Stomach (tissue), 9 donors: ENCODE measurements around the gene PKD2L1. TPM values are rescaled to one million over a fixed set of nuclear protein-coding genes. Genes with fewer than 3 reads are reported as not detected.
A peak's percentile ranks its signal among the peaks of the same experiment; 100 is the strongest.

Experiments used
- DNase-seq, 2 donors: peaks; one replicate each; pipeline versions ENCODE4 v3.0.0 to v3.0.0-alpha.2; 2013 to 2019
- H3K27ac ChIP-seq, 5 donors: fragments of 200-600 bp in 4 of 5; sonication (generic) in 4 of 5; one replicate each; pipeline ENCODE4 v1.5.1; 2013 to 2019; ENCODE audit warnings: mild to moderate bottlenecking in 1 of 5, moderate library complexity in 1 of 5
- H3K27me3 ChIP-seq, 3 donors: fragments of 200-600 bp; sonication (generic); one replicate each; pipeline ENCODE4 v1.5.1; 2017 to 2019; ENCODE audit warnings: mixed run types in 1 of 3
- H3K36me3 ChIP-seq, 4 donors: fragments of 200-600 bp; sonication (generic); 1 replicate in 3 of 4; 2 replicates in 1 of 4; pipeline ENCODE4 v1.5.1; 2016 to 2019
- H3K4me1 ChIP-seq, 4 donors: fragments of 200-600 bp; sonication (generic); one replicate each; pipeline ENCODE4 v1.5.1; 2016 to 2019
- H3K4me3 ChIP-seq, 4 donors: fragments of 200-600 bp; sonication (generic) in 3 of 4; one replicate each; pipeline ENCODE4 v1.5.1; 2016 to 2019; ENCODE audit warnings: mild to moderate bottlenecking in 1 of 4
- H3K9me3 ChIP-seq, 4 donors: fragments of 200-600 bp; sonication (generic); one replicate each; pipeline ENCODE4 v1.5.1; 2016 to 2019
- EP300 ChIP-seq: sonication (generic); formaldehyde crosslinking; IDR thresholded peaks from one replicate; pipeline ENCODE4 v1.6.1; 2017; ENCODE audit warnings: antibody characterized with exemption
- POLR2A ChIP-seq, 4 donors: fragments of 450-650 bp; IDR thresholded peaks; one replicate each; pipeline ENCODE4 v1.6.1; 2016; ENCODE audit warnings: antibody characterized with exemption in 4 of 4, control low read depth in 2 of 4, mild to moderate bottlenecking in 1 of 4, moderate library complexity in 1 of 4
- POLR2AphosphoS5 ChIP-seq, 3 donors: sonication (generic); formaldehyde crosslinking; IDR thresholded peaks; one replicate each; pipeline ENCODE4 v1.6.1; 2016; ENCODE audit warnings: antibody characterized with exemption in 3 of 3
- WGBS, 5 donors: extraction: QIAGEN DNeasy Blood & Tissue Kit in 3 of 5; methylation state at CpG; one replicate each; pipeline versions ENCODE4 v1.1.5 to v1.1.7; 2013 to 2018; 5-methylcytosine and 5-hydroxymethylcytosine counted together
- intact Hi-C: fragments of 100-400 bp; cut with DNase I; formaldehyde crosslinking; loops from one replicate; pipeline ENCODE4 v1.15.1; 2023; ENCODE audit warnings: low total_unique reads
- polyA plus RNA-seq, 3 donors: library from polyadenylated mRNA; stranded (reverse); fragments of 200-250 nt; gene quantifications; one replicate each; pipeline ENCODE4 v1.2.3, GENCODE V29; 2013
- total RNA-seq, 5 donors: library from RNA; depleted of rRNA; stranded (reverse); fragments of >200 nt; gene quantifications; one replicate each; pipeline versions ENCODE4 v1.1.0 to v1.2.3, GENCODE V29; 2014 to 2016
- TF ChIP-seq, protein P1 (sequence below), 7 experiments: fragments of 450-650 bp in 4 of 7; fragments of 200-600 bp in 3 of 7; sonication (generic) in 3 of 7; IDR thresholded peaks; one replicate each; pipeline ENCODE4 v1.5.1; 2016 to 2019; ENCODE audit warnings: antibody characterized with exemption in 7 of 7, control low read depth in 2 of 7, mild to moderate bottlenecking in 1 of 7
- donor health status: healthy with polysubstance abuse.
- donor health status: Bipolar disorder and iron deficiency.
- donor health status: healthy.

PKD2L1 gene
- total and polyA plus RNA-seq, 8 donors: 0.23 to 0.89 TPM; not detected in 6

DNA sequence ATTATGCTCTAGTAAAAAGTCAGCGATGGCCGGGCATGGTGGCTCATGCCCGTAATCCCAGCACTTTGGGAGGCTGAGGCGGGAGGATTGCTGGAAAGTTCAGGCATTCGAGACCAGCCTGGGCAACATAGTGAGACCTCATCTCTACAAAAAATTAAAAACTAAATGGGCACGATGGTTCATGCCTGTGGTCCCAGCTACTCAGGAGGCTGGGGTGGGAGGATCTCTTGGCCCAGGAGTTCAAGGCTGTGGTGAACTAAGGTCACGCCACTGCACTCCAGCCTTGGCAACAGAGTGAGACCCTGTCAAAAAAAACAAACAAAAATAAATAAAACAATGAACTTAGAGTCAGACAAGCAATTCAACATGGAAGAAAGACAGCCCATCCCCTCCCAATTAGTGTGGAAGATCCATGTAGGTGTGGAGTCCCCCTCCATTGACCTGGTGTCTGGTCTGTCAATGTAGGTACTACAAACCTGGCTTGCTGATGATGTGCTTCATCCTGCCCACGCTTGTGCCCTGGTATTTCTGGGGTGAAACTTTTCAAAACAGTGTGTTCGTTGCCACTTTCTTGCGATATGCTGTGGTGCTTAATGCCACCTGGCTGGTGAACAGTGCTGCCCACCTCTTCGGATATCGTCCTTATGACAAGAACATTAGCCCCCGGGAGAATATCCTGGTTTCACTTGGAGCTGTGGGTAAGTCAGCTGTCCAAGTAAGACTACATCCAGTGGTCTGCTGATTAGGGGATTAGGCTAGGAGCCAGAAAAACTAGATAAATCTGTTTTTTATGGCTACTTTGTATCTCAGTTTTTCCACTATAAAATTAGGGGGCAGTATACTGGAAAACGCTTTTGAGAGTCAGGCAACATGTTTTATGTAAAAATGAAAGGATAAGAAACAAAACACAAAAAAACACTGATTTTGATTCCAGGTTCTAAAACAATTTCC lies 26.3 kb upstream of the PKD2L1 start:
- 90 to 96% (median 94%) methylated on average over 14 of the region's 14 CpGs for WGBS, 5 donors
- no peak for DNase-seq
- Histone ChIP-seq H3K9me3 (no peaks in the 10 kb centered on the region), H3K4me3 (no peak overlapping the region), H3K36me3 (peaks cover 0 to 55% (median 17%) of the 10 kb centered on the region in 4 donors), H3K27me3 (no peaks in the 10 kb centered on the region), H3K27ac (no peak overlapping the region), H3K4me1 (peaks cover 0 to 33% (median 15%) of the 10 kb centered on the region in 4 donors)
- intact Hi-C loops: no loop called here
- no peak for TF ChIP-seq EP300
- no peak for TF ChIP-seq POLR2AphosphoS5 (IDR thresholded peaks at IDR 0.05)
- no peak for TF ChIP-seq POLR2A (IDR thresholded peaks at IDR 0.05)
- TF ChIP-seq, protein P1, sequence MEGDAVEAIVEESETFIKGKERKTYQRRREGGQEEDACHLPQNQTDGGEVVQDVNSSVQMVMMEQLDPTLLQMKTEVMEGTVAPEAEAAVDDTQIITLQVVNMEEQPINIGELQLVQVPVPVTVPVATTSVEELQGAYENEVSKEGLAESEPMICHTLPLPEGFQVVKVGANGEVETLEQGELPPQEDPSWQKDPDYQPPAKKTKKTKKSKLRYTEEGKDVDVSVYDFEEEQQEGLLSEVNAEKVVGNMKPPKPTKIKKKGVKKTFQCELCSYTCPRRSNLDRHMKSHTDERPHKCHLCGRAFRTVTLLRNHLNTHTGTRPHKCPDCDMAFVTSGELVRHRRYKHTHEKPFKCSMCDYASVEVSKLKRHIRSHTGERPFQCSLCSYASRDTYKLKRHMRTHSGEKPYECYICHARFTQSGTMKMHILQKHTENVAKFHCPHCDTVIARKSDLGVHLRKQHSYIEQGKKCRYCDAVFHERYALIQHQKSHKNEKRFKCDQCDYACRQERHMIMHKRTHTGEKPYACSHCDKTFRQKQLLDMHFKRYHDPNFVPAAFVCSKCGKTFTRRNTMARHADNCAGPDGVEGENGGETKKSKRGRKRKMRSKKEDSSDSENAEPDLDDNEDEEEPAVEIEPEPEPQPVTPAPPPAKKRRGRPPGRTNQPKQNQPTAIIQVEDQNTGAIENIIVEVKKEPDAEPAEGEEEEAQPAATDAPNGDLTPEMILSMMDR (IDR thresholded peaks at IDR 0.05): no peak

DNA sequence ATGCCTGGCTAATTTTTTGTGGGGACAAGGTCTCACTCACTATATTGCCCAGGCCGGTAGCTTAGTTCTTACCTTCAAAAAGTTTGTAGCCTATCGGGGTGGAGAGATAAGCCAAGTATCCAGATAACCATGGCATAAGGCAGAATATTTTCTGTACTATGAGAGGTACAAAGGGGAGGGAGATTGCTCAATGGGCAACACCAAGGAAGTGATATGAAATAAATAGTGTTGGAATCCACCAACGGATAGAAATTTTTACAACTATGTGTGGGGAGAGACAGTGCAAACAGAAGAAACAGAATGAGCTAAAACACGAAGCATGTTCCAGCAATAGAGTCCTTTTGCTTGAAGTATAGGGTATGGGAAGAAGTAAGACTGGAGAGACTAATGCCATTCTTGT lies 25.1 kb upstream of the PKD2L1 start:
- DNase-seq: no peak
- Histone ChIP-seq H3K9me3 (no peaks in the 10 kb centered on the region), H3K27me3 (no peaks in the 10 kb centered on the region), H3K36me3 (peaks cover 0 to 46% (median 13%) of the 10 kb centered on the region in 4 donors), H3K4me3 (no peak overlapping the region), H3K4me1 (peaks cover 0 to 43% (median 17%) of the 10 kb centered on the region in 4 donors), H3K27ac (no peak overlapping the region)
- WGBS, 5 donors: 39 to 71% (median 55%) methylated on average over 4 of the region's 4 CpGs
- TF ChIP-seq POLR2AphosphoS5 (IDR thresholded peaks at IDR 0.05): peak in 1 of 3 donors; percentile 12
- no peak for TF ChIP-seq EP300
- TF ChIP-seq, protein P1 (IDR thresholded peaks at IDR 0.05): no peak
- no peak for TF ChIP-seq POLR2A (IDR thresholded peaks at IDR 0.05)
- intact Hi-C loops: no loop called here

DNA sequence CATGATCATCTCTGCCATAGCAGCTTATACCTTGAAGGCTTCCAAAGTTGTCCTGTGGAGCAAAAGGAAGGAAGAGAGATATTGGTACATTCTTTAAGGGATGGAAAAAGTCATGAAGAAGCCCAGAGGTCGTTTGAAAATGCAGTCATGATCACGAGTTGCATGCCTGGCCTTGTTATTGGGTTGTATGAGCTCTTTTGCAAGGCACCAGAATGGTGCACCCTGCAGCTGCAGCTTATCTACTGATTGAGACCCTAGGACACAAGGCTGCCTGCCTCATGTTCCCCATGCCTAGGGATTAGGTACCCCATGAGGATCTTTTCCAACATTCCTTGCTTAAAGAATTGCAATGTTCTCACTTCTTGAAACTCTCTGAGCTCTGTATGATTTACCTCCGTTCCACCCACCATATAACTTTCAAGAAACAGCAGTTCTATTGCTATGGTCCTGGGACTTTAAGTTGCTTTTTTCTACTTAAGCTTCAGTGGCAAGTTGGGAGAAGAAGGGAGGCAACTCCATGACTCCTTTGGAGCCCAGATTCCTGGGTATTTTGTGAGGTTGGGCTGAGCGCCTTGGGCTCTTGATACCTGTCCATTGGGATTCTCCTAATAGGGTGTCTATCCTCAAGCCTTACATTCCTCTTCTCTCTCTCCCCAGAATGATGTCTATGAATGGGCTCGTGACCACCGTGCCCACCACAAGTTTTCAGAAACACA lies 23.9 kb upstream of the PKD2L1 start:
- Histone ChIP-seq H3K4me1 (peaks cover 0 to 41% (median 7%) of the 10 kb centered on the region in 4 donors), H3K27me3 (no peaks in the 10 kb centered on the region), H3K9me3 (no peaks in the 10 kb centered on the region), H3K36me3 (peaks cover 0 to 46% (median 13%) of the 10 kb centered on the region in 4 donors), H3K27ac (no peak overlapping the region), H3K4me3 (no peak overlapping the region)
- TF ChIP-seq, protein P1 (IDR thresholded peaks at IDR 0.05): no peak
- TF ChIP-seq POLR2A (IDR thresholded peaks at IDR 0.05) (no peak), EP300 (no peak), POLR2AphosphoS5 (IDR thresholded peaks at IDR 0.05) (no peak)
- 89 to 93% (median 89%) methylated on average over 6 of the region's 6 CpGs for WGBS, 5 donors
- no peak for DNase-seq
- intact Hi-C loops: no loop called here

GRCh38 chr10:100350914-100351485 lies 21.0 kb upstream of the PKD2L1 start:
- TF ChIP-seq POLR2AphosphoS5 (IDR thresholded peaks at IDR 0.05): no peak
- TF ChIP-seq POLR2A (IDR thresholded peaks at IDR 0.05): no peak
- TF ChIP-seq, protein P1 (IDR thresholded peaks at IDR 0.05): no peak
- no peak for TF ChIP-seq EP300
- Histone ChIP-seq H3K9me3 (no peaks in the 10 kb centered on the region), H3K27ac (no peak overlapping the region), H3K4me3 (no peak overlapping the region), H3K4me1 (peaks cover 6 to 62% (median 27%) of the 10 kb centered on the region in 4 donors), H3K36me3 (peaks cover 0 to 39% (median 11%) of the 10 kb centered on the region in 4 donors), H3K27me3 (peaks cover 0 to 6% (median 0%) of the 10 kb centered on the region in 3 donors)
- intact Hi-C loops: no loop called here
- 65 to 77% (median 68%) methylated on average over 5 of the region's 5 CpGs for WGBS, 5 donors
- no peak for DNase-seq
